Measurements from ENCODE around the gene MNDA.

Gene MNDA

GRCh38 chr1:158830904-158831507, at the start of gene MNDA:
Gene MNDA, plus strand, starts transcription at chr1:158831351. Its CDS starts 10,803 bp downstream, at chr1:158842154.
- DNase-seq (ENCODE audit: extremely low read depth, low read depth) = no peak
- TF ChIP-seq, protein P1, sequence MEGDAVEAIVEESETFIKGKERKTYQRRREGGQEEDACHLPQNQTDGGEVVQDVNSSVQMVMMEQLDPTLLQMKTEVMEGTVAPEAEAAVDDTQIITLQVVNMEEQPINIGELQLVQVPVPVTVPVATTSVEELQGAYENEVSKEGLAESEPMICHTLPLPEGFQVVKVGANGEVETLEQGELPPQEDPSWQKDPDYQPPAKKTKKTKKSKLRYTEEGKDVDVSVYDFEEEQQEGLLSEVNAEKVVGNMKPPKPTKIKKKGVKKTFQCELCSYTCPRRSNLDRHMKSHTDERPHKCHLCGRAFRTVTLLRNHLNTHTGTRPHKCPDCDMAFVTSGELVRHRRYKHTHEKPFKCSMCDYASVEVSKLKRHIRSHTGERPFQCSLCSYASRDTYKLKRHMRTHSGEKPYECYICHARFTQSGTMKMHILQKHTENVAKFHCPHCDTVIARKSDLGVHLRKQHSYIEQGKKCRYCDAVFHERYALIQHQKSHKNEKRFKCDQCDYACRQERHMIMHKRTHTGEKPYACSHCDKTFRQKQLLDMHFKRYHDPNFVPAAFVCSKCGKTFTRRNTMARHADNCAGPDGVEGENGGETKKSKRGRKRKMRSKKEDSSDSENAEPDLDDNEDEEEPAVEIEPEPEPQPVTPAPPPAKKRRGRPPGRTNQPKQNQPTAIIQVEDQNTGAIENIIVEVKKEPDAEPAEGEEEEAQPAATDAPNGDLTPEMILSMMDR (IDR thresholded peaks at IDR 0.05; ENCODE audit: low read depth, low read length) = no peak

- no peak for DNase-seq (ENCODE audit: extremely low read depth, low read depth)
- TF ChIP-seq, protein P1 (IDR thresholded peaks at IDR 0.05; ENCODE audit: low read depth, low read length) = no peak
Measured at GRCh38 chr1:158793604-158794003, 37.5 kb upstream of the MNDA start.

DNA sequence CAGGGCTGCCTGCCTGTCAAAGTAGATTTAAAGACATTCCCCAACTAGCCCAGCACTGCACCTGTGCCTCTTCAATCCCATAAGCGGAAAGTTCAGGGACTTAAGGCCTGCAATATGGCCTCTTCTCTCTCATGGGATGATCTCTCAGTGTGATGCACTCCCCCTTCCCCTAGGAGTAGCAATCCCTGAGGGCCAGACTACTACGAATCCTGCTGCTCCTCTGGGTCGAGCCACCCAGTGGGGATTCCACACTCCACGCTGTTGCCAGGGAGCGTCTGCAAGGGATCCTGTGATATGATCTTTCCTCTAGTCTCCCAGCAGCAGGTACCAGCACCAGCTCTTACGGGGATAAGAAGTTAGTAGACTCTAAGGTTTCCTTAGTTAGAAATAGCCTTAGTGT, 36.9 kb upstream of the MNDA start:
- no peak for DNase-seq (ENCODE audit: extremely low read depth, low read depth)
- TF ChIP-seq, protein P1 (IDR thresholded peaks at IDR 0.05; ENCODE audit: low read depth, low read length) = no peak

DNA sequence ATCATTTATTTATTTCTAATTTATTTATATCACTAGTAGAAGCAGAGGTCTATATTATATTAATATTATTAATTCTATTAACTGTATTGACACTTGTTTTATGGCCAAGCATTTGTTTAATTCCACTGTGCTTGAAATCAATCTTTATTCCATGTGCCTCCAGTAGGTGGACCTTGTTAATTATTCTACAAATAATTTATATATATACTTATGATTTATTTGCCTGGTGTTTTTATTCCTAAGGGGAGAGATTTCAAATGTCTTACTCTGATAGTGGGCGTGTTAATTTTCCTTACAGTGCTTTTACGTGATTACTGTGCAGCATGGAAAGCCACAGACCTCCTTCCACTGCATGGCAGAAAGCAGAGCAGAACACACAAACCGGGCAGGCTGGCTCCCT, 32.6 kb upstream of the MNDA start:
- TF ChIP-seq, protein P1 (IDR thresholded peaks at IDR 0.05; ENCODE audit: low read depth, low read length) = no peak

GRCh38 chr1:158799689-158800088, 31.5 kb upstream of the MNDA start:
- no peak for DNase-seq (ENCODE audit: extremely low read depth, low read depth)
- TF ChIP-seq, protein P1 (IDR thresholded peaks at IDR 0.05; ENCODE audit: low read depth, low read length) = no peak

More for the DNA sequence above, 32.6 kb upstream of the MNDA start:
- DNase-seq (ENCODE audit: extremely low read depth, low read depth) = no peak

- DNase-seq (ENCODE audit: extremely low read depth, low read depth) = no peak
- TF ChIP-seq, protein P1 (IDR thresholded peaks at IDR 0.05; ENCODE audit: low read depth, low read length) = no peak
Measured at GRCh38 chr1:158800526-158800925, 30.6 kb upstream of the MNDA start.

- DNase-seq (ENCODE audit: extremely low read depth, low read depth) = no peak
- TF ChIP-seq, protein P1 (IDR thresholded peaks at IDR 0.05; ENCODE audit: low read depth, low read length) = no peak
Measured at GRCh38 chr1:158801396-158801795, 29.8 kb upstream of the MNDA start.

Data from AG09319 (cell line).